ENCODE measurements around the gene KLHL29.
"Not testable (repeated sequence)": the region's sequence is repeated elsewhere in the genome, so short reads cannot be mapped to it uniquely, and the experiment has no call there.

Gene KLHL29

GRCh38 chr2:23367760-23368159 is 17.2 kb upstream of the KLHL29 start:
- DNase-seq (ENCODE audit: low read depth in 2 of 2) = no peak

- DNase-seq (ENCODE audit: low read depth in 2 of 2) = no peak
Measured at GRCh38 chr2:23373666-23374065, 11.3 kb upstream of the KLHL29 start.

- DNase-seq (ENCODE audit: low read depth in 2 of 2) = no peak
Measured at GRCh38 chr2:23375448-23375847, 9.5 kb upstream of the KLHL29 start.

- DNase-seq (ENCODE audit: low read depth in 2 of 2) = no peak
Measured at GRCh38 chr2:23376075-23376474, 8.9 kb upstream of the KLHL29 start.

- DNase-seq (ENCODE audit: low read depth in 2 of 2) = no peak
Measured at GRCh38 chr2:23376972-23377371, 8.0 kb upstream of the KLHL29 start.

- DNase-seq (ENCODE audit: low read depth in 2 of 2) = no peak
Measured at GRCh38 chr2:23377771-23378170, 7.2 kb upstream of the KLHL29 start.

GRCh38 chr2:23378496-23378895 is 6.5 kb upstream of the KLHL29 start:
- DNase-seq (ENCODE audit: low read depth in 2 of 2) = no peak

- no peak for DNase-seq (ENCODE audit: low read depth in 2 of 2)
Measured at GRCh38 chr2:23379220-23379695, 5.7 kb upstream of the KLHL29 start.

GRCh38 chr2:23380562-23381065 is 4.4 kb upstream of the KLHL29 start:
- peak in 1 of 2 donors; percentile 41 for DNase-seq (ENCODE audit: low read depth in 2 of 2)

- DNase-seq (ENCODE audit: low read depth in 2 of 2) = no peak
Measured at GRCh38 chr2:23381084-23381483, 3.9 kb upstream of the KLHL29 start.

- DNase-seq (ENCODE audit: low read depth in 2 of 2) = no peak
Measured at GRCh38 chr2:23381485-23381884, 3.5 kb upstream of the KLHL29 start.

GRCh38 chr2:23383100-23383499 is 1.9 kb upstream of the KLHL29 start:
- DNase-seq (ENCODE audit: low read depth in 2 of 2) = no peak

GRCh38 chr2:23385351-23385747 is 370 bp downstream of the KLHL29 start:
- DNase-seq (ENCODE audit: low read depth in 2 of 2) = no peak

- DNase-seq (ENCODE audit: low read depth in 2 of 2) = no peak
Measured at GRCh38 chr2:23385748-23386338, 864 bp downstream of the KLHL29 start.

GRCh38 chr2:23386339-23387220 is 1.6 kb downstream of the KLHL29 start:
- no peak for DNase-seq (ENCODE audit: low read depth in 2 of 2)

GRCh38 chr2:23387221-23387550 is 2.2 kb downstream of the KLHL29 start:
- DNase-seq (ENCODE audit: low read depth in 2 of 2) = no peak

- DNase-seq (ENCODE audit: low read depth in 2 of 2) = no peak
Measured at GRCh38 chr2:23387845-23388244, 2.9 kb downstream of the KLHL29 start.

GRCh38 chr2:23388294-23388693 is 3.3 kb downstream of the KLHL29 start:
- no peak for DNase-seq (ENCODE audit: low read depth in 2 of 2)

- DNase-seq (ENCODE audit: low read depth in 2 of 2) = no peak
Measured at GRCh38 chr2:23388756-23389514, 4.0 kb downstream of the KLHL29 start.

GRCh38 chr2:23390152-23390551 is 5.2 kb downstream of the KLHL29 start:
- DNase-seq (ENCODE audit: low read depth in 2 of 2) = no peak

- not testable (repeated sequence) for DNase-seq (ENCODE audit: low read depth in 2 of 2)
Measured at GRCh38 chr2:23391237-23391736, 6.3 kb downstream of the KLHL29 start.

GRCh38 chr2:23393722-23394121 is 8.7 kb downstream of the KLHL29 start:
- DNase-seq (ENCODE audit: low read depth in 2 of 2) = no peak
